Endodermal cell (in vitro differentiated cells): Measurements from ENCODE around the gene PPP4C. TPM values are rescaled to one million over a fixed set of nuclear protein-coding genes. Genes with fewer than 3 reads are reported as not detected.
A peak's percentile ranks its signal among the peaks of the same experiment; 100 is the strongest.

Source experiments
- DNase-seq: peaks from one replicate; pipeline ENCODE4 v3.0.0-alpha.2; 2017
- H3K27ac ChIP-seq: 2 replicates; pipeline ENCODE4 v1.5.1; 2013; ENCODE audit warnings: mild to moderate bottlenecking, low read depth, low read length, moderate library complexity
- H3K27me3 ChIP-seq: 2 replicates; pipeline ENCODE4 v1.6.1; 2013; ENCODE audit warnings: mild to moderate bottlenecking, low read length, moderate library complexity; ENCODE audit not compliant: insufficient read depth, control insufficient read depth, poor library complexity, severe bottlenecking
- H3K36me3 ChIP-seq: 2 replicates; pipeline ENCODE4 v1.7.0; 2013; ENCODE audit warnings: mild to moderate bottlenecking, low read length, moderate library complexity; ENCODE audit not compliant: control insufficient read depth, insufficient read depth
- H3K4me1 ChIP-seq: one replicate; pipeline ENCODE4 v1.7.0; 2013; ENCODE audit warnings: low read length; ENCODE audit not compliant: control insufficient read depth, insufficient read depth
- H3K4me3 ChIP-seq: 2 replicates; pipeline ENCODE4 v1.5.1; 2013; ENCODE audit warnings: mild to moderate bottlenecking, low read length, moderate library complexity
- H3K9ac ChIP-seq: 2 replicates; pipeline ENCODE4 v1.6.1; 2013; ENCODE audit warnings: mild to moderate bottlenecking, low read length, moderate library complexity; ENCODE audit not compliant: poor library complexity, severe bottlenecking; ENCODE audit errors: extremely low read depth
- H3K9me3 ChIP-seq: 2 replicates; pipeline ENCODE4 v1.6.1; 2013; ENCODE audit warnings: mild to moderate bottlenecking, low read length, moderate library complexity; ENCODE audit not compliant: control insufficient read depth
- H3K27ac Mint-ChIP-seq: 2 replicates; pipeline ENCODE4 v1.8.0; 2020; ENCODE audit warnings: mixed read lengths
- H3K27me3 Mint-ChIP-seq: 2 replicates; pipeline ENCODE4 v1.8.0; 2021; ENCODE audit warnings: mild to moderate bottlenecking, mixed read lengths; ENCODE audit not compliant: insufficient read depth
- H3K36me3 Mint-ChIP-seq: 2 replicates; pipeline ENCODE4 v1.8.0; 2020; ENCODE audit warnings: low read depth, mixed read lengths
- H3K4me1 Mint-ChIP-seq: 2 replicates; pipeline ENCODE4 v1.8.0; 2020; ENCODE audit warnings: mixed read lengths
- H3K4me3 Mint-ChIP-seq: 2 replicates; pipeline ENCODE4 v1.8.0; 2020; ENCODE audit warnings: mild to moderate bottlenecking, moderate library complexity, mixed read lengths
- H3K9me3 Mint-ChIP-seq: 2 replicates; pipeline ENCODE4 v1.8.0; 2020; ENCODE audit warnings: mild to moderate bottlenecking, mixed read lengths
- WGBS, 2 experiments: methylation state at CpG; one replicate each; pipeline versions ENCODE4 v1.1.5 to v1.1.7; 2013; ENCODE audit warnings: missing lambda C conversion rate in 2 of 2, mixed read lengths in 1 of 2; ENCODE audit not compliant: insufficient coverage in 1 of 2, insufficient read length in 1 of 2; 5-methylcytosine and 5-hydroxymethylcytosine counted together
- total RNA-seq, 2 donors: library from RNA; stranded (reverse); fragmentation: NEBNext Ultra II Directional in 1 of 2; extraction: Animal tissue kit (Norgen Biotek cat#: 25700) in 1 of 2; gene quantifications; 2 replicates in 1 of 2; 3 replicates in 1 of 2; pipeline ENCODE4 v1.2.1, GENCODE V29; 2021
- TF ChIP-seq, protein P1 (sequence below): fragments of 200-600 bp; sonication (generic); conservative IDR thresholded peaks from 2 replicates; pipeline ENCODE4 v1.5.0; 2021; ENCODE audit warnings: antibody characterized with exemption, mild to moderate bottlenecking

Gene PPP4C
- total RNA-seq, 2 donors from 2014 or later, result 150 to 151 TPM

DNA sequence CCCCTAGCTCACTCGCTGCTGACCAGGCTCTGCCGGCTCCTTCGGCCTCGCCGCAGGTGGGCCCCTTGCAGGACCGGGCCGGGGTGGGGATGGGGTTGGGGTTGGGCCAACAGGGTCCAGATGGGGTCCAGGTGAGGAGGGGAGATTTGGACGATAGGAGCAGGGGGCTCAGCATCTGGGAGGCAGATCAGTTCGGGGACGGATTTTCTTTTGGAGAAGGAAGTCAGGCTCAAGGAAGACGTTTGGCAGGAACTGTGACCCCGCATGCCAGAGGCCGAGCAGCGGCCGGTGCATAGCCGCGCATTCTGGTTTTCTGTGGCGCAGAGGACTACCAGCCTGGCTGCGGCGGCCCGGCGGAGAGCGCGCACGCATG lies 11.1 kb upstream of the PPP4C start:
- peak overlapping the region; percentile 95 for H3K27ac ChIP-seq
- Mint-ChIP-seq H3K27me3 (no peaks in the 10 kb centered on the region), H3K9me3 (no peaks in the 10 kb centered on the region), H3K4me3 (peak overlapping the region; percentile 87), H3K4me1 (peaks cover 23% of the 10 kb centered on the region), H3K36me3 (peaks cover 36% of the 10 kb centered on the region), H3K27ac (peak overlapping the region; percentile 98)
- no peak for DNase-seq
- H3K9ac ChIP-seq, result peak overlapping the region; percentile 87
- H3K4me1 ChIP-seq, result peaks cover 8% of the 10 kb centered on the region
- 0% methylated on average over 9 to 25 of the region's 25 CpGs for WGBS, 2 experiments
- no peaks in the 10 kb centered on the region for H3K9me3 ChIP-seq
- no peaks in the 10 kb centered on the region for H3K27me3 ChIP-seq
- TF ChIP-seq, protein P1, sequence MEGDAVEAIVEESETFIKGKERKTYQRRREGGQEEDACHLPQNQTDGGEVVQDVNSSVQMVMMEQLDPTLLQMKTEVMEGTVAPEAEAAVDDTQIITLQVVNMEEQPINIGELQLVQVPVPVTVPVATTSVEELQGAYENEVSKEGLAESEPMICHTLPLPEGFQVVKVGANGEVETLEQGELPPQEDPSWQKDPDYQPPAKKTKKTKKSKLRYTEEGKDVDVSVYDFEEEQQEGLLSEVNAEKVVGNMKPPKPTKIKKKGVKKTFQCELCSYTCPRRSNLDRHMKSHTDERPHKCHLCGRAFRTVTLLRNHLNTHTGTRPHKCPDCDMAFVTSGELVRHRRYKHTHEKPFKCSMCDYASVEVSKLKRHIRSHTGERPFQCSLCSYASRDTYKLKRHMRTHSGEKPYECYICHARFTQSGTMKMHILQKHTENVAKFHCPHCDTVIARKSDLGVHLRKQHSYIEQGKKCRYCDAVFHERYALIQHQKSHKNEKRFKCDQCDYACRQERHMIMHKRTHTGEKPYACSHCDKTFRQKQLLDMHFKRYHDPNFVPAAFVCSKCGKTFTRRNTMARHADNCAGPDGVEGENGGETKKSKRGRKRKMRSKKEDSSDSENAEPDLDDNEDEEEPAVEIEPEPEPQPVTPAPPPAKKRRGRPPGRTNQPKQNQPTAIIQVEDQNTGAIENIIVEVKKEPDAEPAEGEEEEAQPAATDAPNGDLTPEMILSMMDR, result no peak
- H3K4me3 ChIP-seq, result peak overlapping the region; percentile 82
- peaks cover 30% of the 10 kb centered on the region for H3K36me3 ChIP-seq

DNA sequence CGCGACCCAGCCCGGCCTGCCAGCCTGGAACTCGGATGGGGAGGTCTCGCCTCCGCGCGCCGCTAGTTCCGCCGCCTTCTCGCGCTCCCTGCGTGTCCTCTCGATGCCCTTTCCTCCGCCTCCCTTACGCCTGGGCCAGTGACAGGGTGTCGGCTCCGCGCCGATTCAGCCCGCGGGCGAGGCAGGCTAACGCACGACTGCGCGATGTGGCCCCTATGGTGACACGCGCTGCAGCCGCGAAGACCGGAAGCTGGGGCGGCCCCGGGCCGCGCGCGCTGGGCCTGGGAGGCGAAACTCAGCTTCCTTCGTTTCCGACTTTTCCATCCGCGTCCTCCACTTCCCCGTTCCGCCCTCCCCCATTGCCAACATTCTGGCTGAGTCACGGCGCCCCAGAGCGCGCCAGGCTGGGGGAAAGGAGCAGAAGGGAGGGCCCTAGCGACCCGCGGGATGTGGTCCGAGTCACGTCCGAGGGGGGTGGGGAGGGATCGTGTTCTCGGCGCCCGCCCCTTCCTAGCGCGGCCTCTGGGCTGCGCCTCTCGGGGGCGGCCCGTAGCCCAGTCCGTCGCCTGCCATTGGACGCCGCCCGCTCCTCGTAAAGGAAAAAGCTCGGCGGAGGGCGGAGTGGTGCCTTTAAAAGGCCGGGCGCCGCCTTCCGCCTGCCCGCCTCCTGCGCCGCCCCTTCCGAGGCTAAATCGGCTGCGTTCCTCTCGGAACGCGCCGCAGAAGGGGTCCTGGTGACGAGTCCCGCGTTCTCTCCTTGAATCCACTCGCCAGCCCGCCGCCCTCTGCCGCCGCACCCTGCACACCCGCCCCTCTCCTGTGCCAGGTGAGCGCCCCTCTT lies 10.5 kb upstream of the PPP4C start, which contains the start of gene ALDOA:
Gene ALDOA (plus strand): TSS at position 659 of the 841 bp plus-strand sequence. CDS start 1,138 bp downstream, outside the sequence.
- Mint-ChIP-seq H3K27me3 (no peaks in the 10 kb centered on the region), H3K27ac (peak within 1 kb of the TSS; percentile 98), H3K9me3 (no peaks in the 10 kb centered on the region), H3K36me3 (peaks cover 41% of the 10 kb centered on the region), H3K4me3 (peak within 1 kb of the TSS; percentile 87), H3K4me1 (peaks cover 23% of the 10 kb centered on the region)
- WGBS, 2 experiments, result 0% methylated on average over 30 to 99 of the region's 99 CpGs
- Histone ChIP-seq H3K4me1 (peaks cover 8% of the 10 kb centered on the region), H3K27ac (peak within 1 kb of the TSS; percentile 95), H3K9me3 (no peaks in the 10 kb centered on the region), H3K9ac (peak within 1 kb of the TSS; percentile 94), H3K27me3 (no peaks in the 10 kb centered on the region), H3K4me3 (peak within 1 kb of the TSS; percentile 82), H3K36me3 (peaks cover 36% of the 10 kb centered on the region)
- peak; percentile 98 for DNase-seq
- TF ChIP-seq, protein P1, result no peak

DNA sequence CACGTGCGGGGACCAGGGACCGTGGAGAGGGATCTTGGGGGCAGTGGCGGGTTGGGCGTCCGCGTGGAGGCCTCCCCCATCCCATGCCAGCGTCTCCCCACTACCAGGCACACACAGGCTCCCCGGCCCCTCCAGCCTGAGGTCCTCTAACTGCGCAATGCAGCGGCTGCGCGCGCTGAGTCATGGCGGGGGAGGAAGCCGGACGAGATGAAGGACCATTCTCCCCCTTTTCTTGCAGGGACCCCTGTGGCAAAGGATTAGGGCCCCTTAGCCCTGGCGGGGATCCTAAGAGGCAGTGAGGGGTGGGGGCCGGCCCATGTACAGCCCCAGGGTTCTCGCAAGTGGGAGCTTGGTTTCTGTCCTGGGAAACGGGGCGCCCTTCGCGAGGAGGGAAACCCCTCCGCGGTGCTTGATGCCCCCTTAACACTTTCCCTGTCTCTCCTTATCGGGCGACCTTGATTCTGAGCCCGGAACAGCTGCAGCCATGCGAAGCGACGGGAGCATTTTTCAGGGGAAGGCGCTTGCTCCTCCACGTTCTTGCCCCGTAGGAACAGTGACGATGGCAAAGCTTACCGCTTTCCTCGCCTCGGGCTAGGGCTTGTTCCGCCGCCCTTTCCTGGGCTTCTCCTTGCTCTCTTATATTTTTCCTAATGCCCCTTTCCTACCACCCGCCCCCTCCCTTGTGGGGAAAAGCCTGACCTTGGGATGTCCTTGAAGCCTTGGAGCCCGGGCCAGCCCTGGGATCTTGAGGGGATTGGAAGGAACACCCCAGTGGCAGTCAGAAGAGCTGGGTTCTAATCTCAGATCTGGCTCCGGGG lies 9.6 kb upstream of the PPP4C start:
- Mint-ChIP-seq H3K9me3 (no peaks in the 10 kb centered on the region), H3K27ac (peak overlapping the region; percentile 92), H3K36me3 (peaks cover 45% of the 10 kb centered on the region), H3K4me3 (peak overlapping the region; percentile 87), H3K27me3 (no peaks in the 10 kb centered on the region), H3K4me1 (peaks cover 18% of the 10 kb centered on the region)
- Histone ChIP-seq H3K4me3 (peak overlapping the region; percentile 82), H3K9ac (peak overlapping the region; percentile 94), H3K27me3 (no peaks in the 10 kb centered on the region), H3K9me3 (no peaks in the 10 kb centered on the region), H3K36me3 (peaks cover 44% of the 10 kb centered on the region), H3K4me1 (peaks cover 8% of the 10 kb centered on the region), H3K27ac (peak overlapping the region; percentile 85)
- DNase-seq, result no peak
- TF ChIP-seq, protein P1, result no peak
- WGBS, 2 experiments, result 1 to 3% methylated on average over 23 to 44 of the region's 44 CpGs
